ENCODE measurements around the gene XRCC6.
"Not testable (repeated sequence)": the region's sequence is repeated elsewhere in the genome, so short reads cannot be mapped to it uniquely, and the experiment has no call there.

XRCC6 gene

DNA sequence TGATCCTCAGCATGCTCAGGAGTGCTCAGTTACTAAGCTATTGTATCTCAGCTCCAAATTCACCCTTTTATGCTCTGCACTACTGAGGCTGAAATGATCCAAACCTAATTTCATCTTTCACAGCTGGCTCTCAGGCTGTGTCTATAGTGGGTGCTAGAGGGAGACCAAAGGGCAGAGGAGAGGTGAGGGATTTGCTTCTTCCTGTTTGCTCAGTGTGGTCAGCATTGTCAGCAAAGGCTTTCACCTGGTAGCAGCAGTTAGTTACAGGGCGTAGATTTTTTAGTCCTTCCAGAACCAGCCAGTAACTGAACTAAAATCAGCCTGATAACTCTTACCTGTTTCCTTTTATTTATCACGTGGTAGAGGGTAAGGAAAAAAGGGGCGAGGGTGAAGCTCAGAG lies 33.2 kb downstream of the XRCC6 start:
- DNase-seq, result no peak

DNA sequence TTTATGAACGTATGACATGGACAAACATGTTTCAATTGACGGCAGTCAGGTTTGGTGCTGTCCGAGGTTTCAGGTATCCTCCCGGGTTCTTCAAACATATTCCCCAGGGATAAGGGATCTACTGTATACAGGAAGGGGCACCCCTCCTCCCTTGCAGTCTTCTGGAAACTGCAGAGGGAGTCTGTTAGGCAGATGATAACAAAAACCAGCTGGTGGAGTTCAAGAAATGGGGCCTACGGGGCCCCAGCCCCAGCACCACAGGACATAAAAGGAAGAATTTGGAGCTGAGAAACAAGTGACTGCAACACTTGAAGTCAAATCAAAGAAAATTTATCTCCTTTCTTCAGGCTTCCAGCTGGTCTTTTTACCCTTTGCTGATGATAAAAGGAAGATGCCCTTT lies 35.5 kb downstream of the XRCC6 start:
- peak; percentile 35 for DNase-seq

- DNase-seq, result no peak
Observed at GRCh38 chr22:41657709-41658108, 36.6 kb downstream of the XRCC6 start.

GRCh38 chr22:41658869-41659268 lies 37.8 kb downstream of the XRCC6 start:
- no peak for DNase-seq

- no peak for DNase-seq
Observed at GRCh38 chr22:41659941-41660340, 38.8 kb downstream of the XRCC6 start.

DNA sequence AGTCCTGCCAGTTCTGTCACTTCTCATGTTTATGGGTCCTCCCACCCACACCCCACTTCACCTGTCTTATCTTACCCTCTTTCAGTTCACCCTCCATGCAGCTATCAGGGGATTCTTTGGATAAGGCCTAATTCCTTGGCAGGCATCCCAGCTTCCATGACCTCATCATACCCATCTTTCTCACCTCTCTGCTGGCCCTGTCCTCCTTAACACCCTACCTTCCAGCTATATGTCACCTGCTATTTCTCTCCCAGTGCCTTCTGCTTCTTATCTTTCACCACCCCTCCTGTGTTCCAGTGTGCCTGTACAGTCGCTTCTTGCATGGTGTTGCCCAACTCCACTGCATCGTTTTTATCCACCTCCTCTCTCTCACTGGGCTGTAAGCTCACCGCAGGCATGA lies 39.3 kb downstream of the XRCC6 start:
- DNase-seq, result no peak

GRCh38 chr22:41661088-41661487 lies 40.0 kb downstream of the XRCC6 start:
- DNase-seq, result no peak

DNA sequence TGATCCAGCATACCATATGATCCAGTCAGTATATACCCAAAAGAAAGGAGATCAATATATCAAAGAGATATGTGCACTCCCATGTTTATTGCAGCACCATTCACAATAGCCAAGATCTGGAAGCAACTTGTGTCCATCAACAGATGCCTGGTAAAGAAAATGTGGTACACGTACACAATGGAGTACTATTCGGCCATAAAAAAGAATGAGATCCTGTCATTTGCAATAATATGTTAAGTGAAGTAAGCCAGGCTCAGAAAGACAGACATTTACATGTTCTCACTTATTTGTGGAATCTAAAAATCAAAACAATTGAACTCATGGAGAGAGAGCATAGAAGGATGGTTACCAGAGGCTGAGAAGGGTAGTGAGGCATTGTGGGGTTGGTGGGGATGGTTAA lies 40.6 kb downstream of the XRCC6 start:
- DNase-seq, result no peak

DNA sequence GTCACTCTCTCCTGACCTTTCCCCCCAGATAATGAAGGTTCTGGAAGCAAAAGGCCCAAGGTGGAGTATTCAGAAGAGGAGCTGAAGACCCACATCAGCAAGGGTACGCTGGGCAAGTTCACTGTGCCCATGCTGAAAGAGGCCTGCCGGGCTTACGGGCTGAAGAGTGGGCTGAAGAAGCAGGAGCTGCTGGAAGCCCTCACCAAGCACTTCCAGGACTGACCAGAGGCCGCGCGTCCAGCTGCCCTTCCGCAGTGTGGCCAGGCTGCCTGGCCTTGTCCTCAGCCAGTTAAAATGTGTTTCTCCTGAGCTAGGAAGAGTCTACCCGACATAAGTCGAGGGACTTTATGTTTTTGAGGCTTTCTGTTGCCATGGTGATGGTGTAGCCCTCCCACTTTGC lies 42.5 kb downstream of the XRCC6 start:
- not testable (repeated sequence) for DNase-seq

GRCh38 chr22:41664490-41664889 lies 43.4 kb downstream of the XRCC6 start:
- DNase-seq, result no peak

DNA sequence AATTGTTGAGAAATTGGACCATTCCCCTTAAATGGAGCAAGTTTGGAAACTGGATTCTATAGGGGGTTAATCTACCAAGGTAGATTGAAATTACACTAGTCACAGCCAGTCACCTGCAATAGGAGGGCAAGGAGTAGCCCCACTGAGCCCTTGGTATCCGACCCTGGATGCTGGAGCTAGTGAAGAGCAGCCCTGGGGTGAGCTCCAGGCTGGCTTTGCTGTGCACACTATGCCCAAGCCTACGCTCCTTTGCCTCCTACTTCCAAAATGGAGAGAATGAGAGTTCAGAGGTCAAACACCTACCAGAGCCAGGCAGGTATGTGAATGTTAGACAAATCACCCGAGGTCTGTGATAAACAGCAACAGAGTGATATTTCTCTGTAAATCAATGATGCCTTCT lies 43.9 kb downstream of the XRCC6 start:
- no peak for DNase-seq

DNA sequence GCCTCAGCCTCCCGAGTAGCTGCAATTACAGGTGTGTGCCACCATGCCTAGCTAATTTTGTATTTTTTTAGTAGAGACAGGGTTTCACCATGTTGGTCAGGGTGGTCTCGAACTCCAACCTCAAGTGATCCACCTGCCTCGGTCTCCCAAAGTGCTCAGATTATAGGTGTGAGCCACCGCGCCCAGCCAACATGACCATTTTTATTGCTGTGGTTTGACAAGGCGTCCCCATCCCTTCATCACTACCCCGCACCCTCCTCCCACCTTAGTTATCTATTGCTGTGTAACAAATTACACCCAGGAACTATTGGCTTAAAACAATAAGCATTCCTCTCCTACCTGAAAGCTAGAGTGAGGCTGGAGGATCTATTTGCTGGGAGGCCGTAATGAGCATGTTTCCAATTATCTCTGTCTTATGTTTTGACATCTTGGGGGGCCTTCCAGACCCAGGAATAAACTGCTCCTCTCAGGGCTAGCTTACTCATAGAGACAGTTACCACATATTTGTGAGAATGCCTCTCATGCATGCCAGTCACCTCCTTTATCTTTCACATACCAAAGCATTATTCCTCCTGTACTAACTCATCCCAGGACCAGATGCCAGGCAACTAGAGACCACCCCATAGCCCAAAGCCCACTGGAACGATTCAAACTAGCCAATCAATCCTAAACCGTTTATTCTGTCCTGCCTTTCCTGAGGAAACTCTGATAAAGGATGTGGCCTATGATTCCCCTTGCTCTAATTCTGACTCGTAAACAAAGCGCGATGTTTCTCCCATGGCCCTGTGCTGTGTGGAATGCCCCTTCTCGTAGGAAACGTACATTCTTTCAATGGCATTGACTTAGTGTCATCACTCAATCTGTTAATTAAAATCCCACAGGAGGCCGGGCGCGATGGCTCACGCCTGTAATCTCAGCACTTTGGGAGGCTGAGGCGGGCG lies 48.1 kb downstream of the XRCC6 start:
- no peak for DNase-seq

- not testable (repeated sequence) for DNase-seq
Observed at GRCh38 chr22:41672096-41672495, 51.0 kb downstream of the XRCC6 start.

DNA sequence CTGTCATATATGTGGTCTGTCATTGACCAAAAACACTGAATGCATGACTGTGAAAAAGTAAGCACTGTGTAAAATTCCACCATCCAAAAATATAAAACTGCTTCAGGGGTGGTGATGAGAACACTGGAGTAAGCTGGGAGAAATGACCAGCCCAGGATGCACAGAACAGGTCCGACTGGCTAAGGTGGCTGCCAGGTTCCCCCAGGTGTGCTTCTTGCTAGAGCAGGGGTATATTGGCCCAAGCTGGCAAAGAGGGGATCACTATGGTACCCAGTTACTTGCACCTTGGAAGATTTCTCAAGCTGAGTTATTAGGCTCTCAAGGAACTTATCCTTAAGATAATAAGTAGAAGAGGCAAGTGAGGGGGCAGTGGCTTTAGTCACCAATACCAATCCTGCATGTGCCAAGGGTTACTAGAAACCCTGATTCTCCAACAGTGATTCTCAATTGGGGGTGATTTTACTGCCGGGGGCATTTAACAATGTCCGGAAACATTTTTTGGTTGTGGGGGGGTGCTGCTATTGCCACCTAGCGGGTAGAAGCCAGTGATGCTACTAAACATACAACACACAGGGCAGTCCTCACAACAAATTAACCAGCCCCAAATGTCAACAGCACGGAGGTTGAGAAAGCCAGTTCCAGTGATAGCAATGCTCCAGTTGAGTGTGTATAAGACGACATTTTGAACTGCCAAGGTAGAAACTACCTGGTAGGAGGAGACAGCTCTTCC lies 51.9 kb downstream of the XRCC6 start:
- no peak for DNase-seq

GRCh38 chr22:41674846-41675340 lies 53.8 kb downstream of the XRCC6 start:
- DNase-seq, result no peak

GRCh38 chr22:41676134-41676533 lies 55.0 kb downstream of the XRCC6 start:
- DNase-seq, result no peak

DNA sequence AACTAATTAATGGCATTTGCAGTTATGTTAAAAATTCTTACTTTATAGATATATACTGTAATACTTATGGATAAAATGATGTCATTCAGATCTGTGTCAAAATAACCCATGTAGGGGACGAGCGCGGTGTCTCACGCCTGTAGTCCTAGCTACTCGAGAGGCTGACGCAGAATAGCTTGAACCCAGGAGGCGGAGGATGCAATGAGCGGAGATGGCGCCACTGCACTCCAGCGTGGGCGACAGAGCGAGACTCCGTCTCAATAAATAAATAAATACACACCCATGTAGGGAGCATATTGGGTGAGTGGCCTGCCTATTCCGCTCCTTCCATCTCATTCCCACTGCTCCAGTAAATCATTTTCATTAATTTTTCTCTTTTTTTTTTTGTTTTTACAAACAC lies 60.5 kb downstream of the XRCC6 start:
- peak; percentile 20 for DNase-seq

DNA sequence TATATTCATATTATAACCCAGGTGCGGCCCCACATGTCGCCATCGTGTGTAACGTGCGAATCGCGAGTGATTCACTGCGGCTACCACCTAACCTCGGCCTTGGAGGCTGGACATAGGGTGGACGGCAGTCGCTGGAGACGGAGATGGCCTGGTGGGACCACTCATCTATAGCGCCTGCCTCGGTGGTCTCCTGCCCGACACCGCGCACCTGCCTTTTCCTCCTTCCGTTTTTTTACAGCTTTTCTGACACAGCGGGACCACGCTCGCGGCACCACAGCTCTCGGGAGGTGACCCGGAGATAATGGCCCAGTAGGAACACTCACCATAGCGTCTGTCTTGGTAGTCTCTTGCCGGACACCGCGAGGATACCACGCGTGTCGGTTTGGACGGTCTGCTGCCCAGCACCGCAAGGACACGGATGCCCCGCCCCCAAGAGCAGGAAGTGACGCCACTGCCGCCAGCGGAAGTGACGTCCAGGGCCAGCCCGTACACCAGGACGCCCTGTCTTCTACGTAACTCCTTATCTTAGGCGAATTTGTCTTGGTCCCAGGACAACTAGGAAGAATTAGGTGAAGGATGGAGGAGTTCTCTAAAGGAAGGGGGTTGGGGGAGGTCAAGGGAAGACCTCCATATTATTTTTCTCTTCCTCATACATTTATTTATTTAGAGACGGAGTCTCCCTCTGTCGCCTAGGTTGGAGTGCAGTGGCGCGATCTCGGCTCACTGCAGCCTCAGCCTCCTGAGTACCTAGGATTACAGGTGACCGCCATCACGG lies 61.1 kb downstream of the XRCC6 start:
- peak; percentile 87 for DNase-seq

- no peak for DNase-seq
Observed at GRCh38 chr22:41683052-41683451, 62.0 kb downstream of the XRCC6 start.

DNA sequence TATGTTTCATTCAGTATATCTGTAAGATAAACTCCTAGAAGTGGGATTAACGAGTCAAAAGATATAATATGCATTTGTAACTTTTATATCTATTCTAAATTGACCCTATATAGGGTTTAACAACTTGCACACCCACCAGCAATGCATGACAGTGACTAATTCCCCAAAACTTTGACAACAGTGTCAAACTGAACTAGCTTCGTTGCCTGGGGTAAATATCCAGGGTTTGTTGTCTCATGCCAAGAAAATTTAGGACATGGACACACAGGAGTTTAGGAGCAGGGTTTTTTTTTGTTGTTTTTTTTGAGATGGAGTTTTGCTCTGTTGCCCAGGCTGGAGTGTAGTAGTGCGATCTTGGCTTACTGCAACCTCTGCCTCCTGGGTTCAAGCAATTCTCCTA lies 62.5 kb downstream of the XRCC6 start:
- DNase-seq, result no peak

- no peak for DNase-seq
Observed at GRCh38 chr22:41684194-41684593, 63.1 kb downstream of the XRCC6 start.

GRCh38 chr22:41686890-41687289 lies 65.8 kb downstream of the XRCC6 start:
- DNase-seq, result not testable (repeated sequence)

DNA sequence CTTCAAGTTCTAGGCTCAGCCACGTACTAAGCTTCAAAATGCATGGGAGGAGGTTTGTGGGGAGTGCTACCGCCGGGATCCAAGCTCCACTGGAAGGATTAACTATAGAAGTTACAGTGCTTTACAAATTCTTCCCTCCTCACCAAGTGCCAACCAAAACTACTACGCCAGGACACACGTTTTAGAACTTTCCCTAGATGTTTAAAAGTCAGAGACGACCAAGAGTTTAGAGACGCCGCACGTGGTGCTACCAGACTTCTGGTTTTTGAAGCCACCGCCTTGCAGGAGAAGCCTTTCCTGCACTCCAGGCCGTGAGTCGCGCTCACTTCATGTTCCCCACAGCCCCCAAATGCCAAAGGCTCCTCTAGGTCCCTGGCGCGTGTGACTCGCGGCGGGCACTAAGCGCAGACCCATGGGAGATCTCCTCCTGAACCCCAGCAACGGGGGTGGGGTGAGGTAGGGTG lies 66.8 kb downstream of the XRCC6 start:
- peak; percentile 62 for DNase-seq
